Measurements from ENCODE around the gene AP2B1. TPM values are rescaled to one million over a fixed set of nuclear protein-coding genes. Genes with fewer than 3 reads are reported as not detected.

Gene AP2B1
- total RNA-seq, 2 donors from 2014 or later = 29.3 to 43.6 TPM

DNA sequence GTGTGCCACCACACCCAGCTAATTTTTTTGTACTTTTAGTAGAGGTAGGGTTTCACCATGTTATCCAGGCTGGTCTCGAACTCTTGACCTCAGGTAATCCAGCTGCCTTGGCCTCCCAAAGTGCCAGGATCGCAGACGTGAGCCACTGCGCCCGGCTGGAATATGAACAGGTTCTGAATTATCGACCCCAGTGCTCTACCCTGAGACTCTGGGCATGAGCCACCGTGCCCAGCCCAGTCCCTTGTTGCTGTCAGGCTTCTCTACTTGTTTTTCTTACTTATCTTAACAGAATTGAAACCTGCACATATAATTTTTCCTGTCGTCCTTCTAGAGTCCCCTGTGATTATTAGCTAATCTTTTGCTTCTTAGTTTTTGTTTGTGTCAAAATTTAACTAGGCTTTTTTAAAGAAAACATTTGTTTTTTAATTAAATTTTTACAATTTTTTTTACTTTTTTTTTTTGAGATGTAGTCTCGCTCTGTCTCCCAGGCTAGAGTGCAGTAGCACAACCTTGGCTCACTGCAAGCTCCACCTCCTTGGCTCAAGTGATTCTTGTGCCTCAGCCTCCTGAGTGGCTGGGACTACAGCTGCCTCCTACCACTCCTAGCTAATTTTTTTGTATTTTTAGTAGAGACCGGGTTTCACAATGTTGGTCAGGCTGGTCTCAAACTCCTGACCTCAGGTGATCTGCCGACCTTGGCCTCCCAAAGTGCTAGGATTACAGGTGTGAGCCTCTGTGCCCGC, 66.7 kb downstream of the AP2B1 start:
- Histone ChIP-seq H3K36me3 (replicated peaks in 1 of 2; ENCODE audit: insufficient read depth in 1 of 2, low read depth in 2 of 2) (peaks cover 0 to 8% of the 10 kb centered on the region in 2 donors), H3K27me3 (no peaks in the 10 kb centered on the region), H3K27ac (peak overlapping the region in 2 of 4 donors; percentile 8 to 28), H3K4me3 (no peak overlapping the region), H3K9me3 (no peaks in the 10 kb centered on the region), H3K4me1 (no peaks in the 10 kb centered on the region)
- peak; percentile 52 for ATAC-seq
- no peak for TF ChIP-seq POLR2A (IDR thresholded peaks at IDR 0.05)
- TF ChIP-seq, protein P1, sequence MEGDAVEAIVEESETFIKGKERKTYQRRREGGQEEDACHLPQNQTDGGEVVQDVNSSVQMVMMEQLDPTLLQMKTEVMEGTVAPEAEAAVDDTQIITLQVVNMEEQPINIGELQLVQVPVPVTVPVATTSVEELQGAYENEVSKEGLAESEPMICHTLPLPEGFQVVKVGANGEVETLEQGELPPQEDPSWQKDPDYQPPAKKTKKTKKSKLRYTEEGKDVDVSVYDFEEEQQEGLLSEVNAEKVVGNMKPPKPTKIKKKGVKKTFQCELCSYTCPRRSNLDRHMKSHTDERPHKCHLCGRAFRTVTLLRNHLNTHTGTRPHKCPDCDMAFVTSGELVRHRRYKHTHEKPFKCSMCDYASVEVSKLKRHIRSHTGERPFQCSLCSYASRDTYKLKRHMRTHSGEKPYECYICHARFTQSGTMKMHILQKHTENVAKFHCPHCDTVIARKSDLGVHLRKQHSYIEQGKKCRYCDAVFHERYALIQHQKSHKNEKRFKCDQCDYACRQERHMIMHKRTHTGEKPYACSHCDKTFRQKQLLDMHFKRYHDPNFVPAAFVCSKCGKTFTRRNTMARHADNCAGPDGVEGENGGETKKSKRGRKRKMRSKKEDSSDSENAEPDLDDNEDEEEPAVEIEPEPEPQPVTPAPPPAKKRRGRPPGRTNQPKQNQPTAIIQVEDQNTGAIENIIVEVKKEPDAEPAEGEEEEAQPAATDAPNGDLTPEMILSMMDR (IDR thresholded peaks at IDR 0.05) = no peak
- WGBS, 2 donors = 31 to 59% methylated on average over 12 of the region's 12 CpGs
- DNase-seq = peak; percentile 17 to 55 (median 22)
- intact Hi-C loops (cut with DNase I) = no loop called here

GRCh38 chr17:35655303-35655702, 68.2 kb downstream of the AP2B1 start:
- Histone ChIP-seq H3K36me3 (replicated peaks in 1 of 2; ENCODE audit: insufficient read depth in 1 of 2, low read depth in 2 of 2) (peaks cover 0 to 8% of the 10 kb centered on the region in 2 donors), H3K4me1 (no peaks in the 10 kb centered on the region), H3K9me3 (no peaks in the 10 kb centered on the region), H3K4me3 (no peak overlapping the region), H3K27me3 (no peaks in the 10 kb centered on the region), H3K27ac (no peak overlapping the region)
- TF ChIP-seq, protein P1 (IDR thresholded peaks at IDR 0.05) = no peak
- TF ChIP-seq POLR2A (IDR thresholded peaks at IDR 0.05) = no peak
- WGBS, 2 donors = 89 to 96% methylated on average over 1 of the region's 1 CpG
- DNase-seq (no peak), ATAC-seq (no peak)
- intact Hi-C loops (cut with DNase I) = no loop called here

GRCh38 chr17:35660902-35661301, 73.8 kb downstream of the AP2B1 start:
- no peaks in the 10 kb centered on the region for H3K9me3 ChIP-seq
- no peaks in the 10 kb centered on the region for H3K4me1 ChIP-seq
- no peaks in the 10 kb centered on the region for H3K27me3 ChIP-seq
- no peak overlapping the region for H3K27ac ChIP-seq
- TF ChIP-seq, protein P1 (IDR thresholded peaks at IDR 0.05) = no peak
- TF ChIP-seq POLR2A (IDR thresholded peaks at IDR 0.05) = no peak
- peaks cover 0 to 8% of the 10 kb centered on the region in 2 donors for H3K36me3 ChIP-seq (replicated peaks in 1 of 2; ENCODE audit: insufficient read depth in 1 of 2, low read depth in 2 of 2)
- no peak for DNase-seq
- no peak overlapping the region for H3K4me3 ChIP-seq
- intact Hi-C loops (cut with DNase I) = no loop called here
- ATAC-seq = no peak
- 80 to 89% methylated on average over 1 of the region's 1 CpG for WGBS, 2 donors

DNA sequence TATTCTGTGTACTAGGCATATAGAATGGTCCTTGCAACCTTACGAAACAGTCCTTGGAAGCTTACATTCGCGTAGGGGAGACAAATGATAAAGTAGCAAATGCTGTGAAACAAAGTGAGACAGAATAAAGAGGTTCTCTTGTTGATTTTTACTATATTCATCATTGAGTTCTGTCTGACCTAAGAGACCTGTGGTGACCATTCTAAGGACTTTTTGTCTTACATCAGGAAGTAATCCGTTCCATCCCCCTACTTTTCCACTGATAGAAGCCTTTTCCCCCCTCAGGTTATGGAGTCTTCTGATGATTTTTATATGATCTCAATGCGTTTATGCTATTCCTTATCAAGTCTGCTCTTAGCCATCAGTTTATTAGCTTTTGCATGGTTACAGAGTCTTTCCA, 77.6 kb downstream of the AP2B1 start:
- no peak overlapping the region for H3K4me3 ChIP-seq
- peaks cover 0 to 4% of the 10 kb centered on the region in 2 donors for H3K36me3 ChIP-seq (replicated peaks in 1 of 2; ENCODE audit: insufficient read depth in 1 of 2, low read depth in 2 of 2)
- no peaks in the 10 kb centered on the region for H3K27me3 ChIP-seq
- ATAC-seq = no peak
- no peaks in the 10 kb centered on the region for H3K4me1 ChIP-seq
- TF ChIP-seq, protein P1 (IDR thresholded peaks at IDR 0.05) = no peak
- TF ChIP-seq POLR2A (IDR thresholded peaks at IDR 0.05) = no peak
- no peak overlapping the region for H3K27ac ChIP-seq
- DNase-seq = no peak
- H3K9me3 ChIP-seq = no peaks in the 10 kb centered on the region
- 81 to 86% methylated on average over 5 of the region's 5 CpGs for WGBS, 2 donors
- intact Hi-C loops (cut with DNase I) = no loop called here

- 95 to 98% methylated on average over 2 of the region's 2 CpGs for WGBS, 2 donors
- intact Hi-C loops (cut with DNase I) = no loop called here
- H3K4me3 ChIP-seq = no peak overlapping the region
- H3K27ac ChIP-seq = no peak overlapping the region
- no peak for TF ChIP-seq POLR2A (IDR thresholded peaks at IDR 0.05)
- TF ChIP-seq, protein P1 (IDR thresholded peaks at IDR 0.05) = no peak
- H3K9me3 ChIP-seq = no peaks in the 10 kb centered on the region
- ATAC-seq (no peak), DNase-seq (no peak)
- peaks cover 0 to 4% of the 10 kb centered on the region in 2 donors for H3K36me3 ChIP-seq (replicated peaks in 1 of 2; ENCODE audit: insufficient read depth in 1 of 2, low read depth in 2 of 2)
- no peaks in the 10 kb centered on the region for H3K4me1 ChIP-seq
- H3K27me3 ChIP-seq = no peaks in the 10 kb centered on the region
Observed at GRCh38 chr17:35665662-35666061, 78.5 kb downstream of the AP2B1 start.

Data from body of pancreas (tissue), 4 donors.